Measurements from ENCODE around the gene GGPS1.
"Not testable (repeated sequence)": the region's sequence is repeated elsewhere in the genome, so short reads cannot be mapped to it uniquely, and the experiment has no call there.

Gene GGPS1

DNA sequence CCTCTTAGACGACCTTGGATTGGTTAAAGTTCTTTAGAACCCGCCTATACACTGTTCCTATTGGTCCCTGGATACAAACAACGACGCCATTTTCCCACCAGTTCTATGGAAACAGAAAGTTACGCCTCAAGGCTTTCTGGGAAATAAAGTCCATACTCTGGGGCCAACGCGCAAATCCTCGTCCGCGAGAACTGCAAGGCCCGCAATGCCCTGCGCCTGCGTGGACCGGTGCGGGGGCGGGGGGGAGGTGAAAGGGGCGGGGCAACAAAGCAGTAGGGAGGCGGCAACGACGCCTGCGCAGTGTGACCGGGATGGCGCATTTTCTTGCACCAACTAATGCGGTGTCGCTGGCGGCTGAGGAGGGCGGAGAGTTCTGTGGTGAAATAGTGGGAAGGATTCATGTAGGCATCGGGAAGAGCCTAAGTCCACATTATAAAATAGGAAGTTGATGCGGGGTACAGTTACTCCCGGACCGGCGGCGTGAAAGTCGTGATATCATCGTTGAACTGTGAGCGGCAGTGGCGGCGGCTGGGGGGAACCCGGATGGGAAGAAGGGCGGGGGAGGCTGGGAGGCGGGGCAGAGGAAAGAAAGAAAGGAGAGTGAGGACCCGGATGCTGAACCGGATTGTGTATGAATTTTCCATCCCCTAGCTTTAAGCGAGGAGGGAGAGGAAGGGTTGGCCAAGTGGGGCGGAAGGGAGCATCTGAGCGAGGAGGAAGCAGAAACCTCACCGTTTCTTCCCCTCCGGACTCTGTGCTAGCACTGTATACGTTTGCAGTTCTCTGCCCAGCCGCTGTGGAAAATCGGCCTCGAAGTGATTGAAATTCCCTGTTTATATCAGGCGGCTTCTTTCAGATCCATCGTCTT, at the start of gene GGPS1:
Gene GGPS1 (plus strand): TSS at position 300 of the 868 bp plus-strand sequence. CDS start 6,695 bp downstream, outside the sequence.
- DNase-seq: peak; percentile 98

DNA sequence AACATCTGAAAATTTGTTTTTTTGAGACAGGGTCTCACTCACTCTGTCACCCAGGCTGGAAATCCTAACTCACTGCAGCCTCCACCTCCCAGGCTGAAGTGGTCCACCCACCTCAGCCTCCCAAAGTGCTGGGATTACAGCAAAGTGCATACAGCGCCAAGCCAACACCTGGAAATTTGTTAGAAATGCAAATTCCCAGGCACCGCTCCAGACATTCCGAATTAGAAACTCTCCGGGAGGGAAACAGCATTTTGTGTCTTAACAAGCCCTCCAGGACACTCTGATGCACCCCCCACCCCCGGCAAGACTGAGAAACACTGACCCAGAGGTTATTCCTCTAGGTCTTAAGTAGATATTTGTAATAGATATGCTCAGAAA, 49.5 kb upstream of the GGPS1 start:
- no peak for DNase-seq

DNA sequence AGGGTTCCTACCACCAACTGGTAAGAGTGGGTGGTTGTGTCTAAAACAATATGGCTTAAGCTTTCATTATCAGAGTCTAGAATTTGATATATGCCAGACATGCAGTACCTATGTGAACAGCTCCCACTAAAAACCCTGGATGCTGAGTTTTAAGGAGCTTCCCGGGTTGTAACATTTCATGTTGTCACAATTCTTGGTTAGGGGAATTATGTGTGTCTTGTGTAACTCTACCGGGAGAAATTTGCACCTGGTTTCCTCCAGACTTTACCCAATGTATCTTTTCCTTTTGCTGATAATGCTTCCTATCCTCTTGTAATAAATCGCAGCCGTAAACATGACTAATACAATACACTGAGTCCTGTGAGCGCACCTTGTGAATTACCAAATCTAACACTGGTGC, 48.7 kb upstream of the GGPS1 start:
- DNase-seq: no peak

DNA sequence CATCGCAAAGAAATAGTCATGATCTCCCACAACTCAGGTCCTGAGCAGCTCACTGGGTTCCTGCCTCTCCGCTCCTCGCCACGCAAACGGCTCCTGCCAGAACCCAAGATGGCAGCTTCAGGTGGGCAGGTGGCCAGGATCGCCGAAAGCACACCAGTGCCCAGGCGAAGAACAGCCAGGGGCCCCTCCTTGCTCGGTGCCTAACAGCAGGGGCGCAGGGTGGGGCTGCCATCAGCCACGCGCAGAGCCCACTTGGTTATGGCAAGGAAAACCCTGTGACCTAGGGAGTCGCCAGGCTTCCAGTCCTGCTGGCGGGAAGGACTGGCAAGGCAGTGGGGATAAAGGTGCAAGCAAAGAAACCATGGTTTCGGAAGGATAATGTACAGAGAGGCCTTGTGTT, 47.9 kb upstream of the GGPS1 start:
- DNase-seq: no peak

DNA sequence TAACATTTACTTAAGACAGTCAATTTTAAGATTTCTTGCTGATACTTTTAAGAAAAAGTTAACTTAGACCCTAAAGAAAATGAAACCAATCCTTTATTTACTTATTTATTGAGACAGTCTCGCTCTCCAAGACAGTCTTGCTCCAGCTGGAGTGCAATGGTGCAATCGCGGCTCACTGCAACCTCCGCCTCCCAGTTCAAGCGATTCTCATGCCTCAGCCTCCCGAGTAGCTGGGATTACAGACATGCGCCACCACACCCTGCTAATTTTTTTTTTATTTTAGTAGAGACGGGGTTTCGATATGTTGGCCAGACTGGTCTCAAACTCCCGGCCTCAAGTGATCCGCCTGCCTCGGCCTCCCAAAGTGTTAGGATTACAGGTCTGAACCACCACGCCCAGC, 44.7 kb upstream of the GGPS1 start:
- not testable (repeated sequence) for DNase-seq

DNA sequence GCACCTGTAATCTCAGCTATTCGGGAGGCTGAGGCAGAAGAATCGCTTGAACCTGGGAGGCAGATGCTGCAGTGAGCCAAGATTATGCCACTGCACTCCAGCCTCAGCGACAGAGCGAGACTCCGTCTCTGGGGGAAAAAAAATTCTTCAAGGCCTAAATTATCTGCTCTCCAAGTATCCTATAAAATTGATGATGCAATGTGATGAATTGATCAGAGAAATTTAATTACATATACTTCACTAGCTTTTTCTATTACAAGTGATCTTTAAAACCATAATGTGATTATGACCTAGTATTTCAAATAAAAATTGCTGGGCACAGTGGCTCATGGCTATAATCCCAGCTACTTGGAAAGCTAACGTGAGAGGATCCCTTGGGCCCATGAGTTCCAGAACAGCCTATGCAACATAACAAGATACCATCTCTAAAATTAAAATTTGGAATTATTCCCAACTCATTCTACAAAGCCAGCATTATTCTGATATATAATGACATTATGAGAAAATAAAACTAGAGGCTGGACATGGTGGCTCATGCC, 44.1 kb upstream of the GGPS1 start:
- DNase-seq: no peak

DNA sequence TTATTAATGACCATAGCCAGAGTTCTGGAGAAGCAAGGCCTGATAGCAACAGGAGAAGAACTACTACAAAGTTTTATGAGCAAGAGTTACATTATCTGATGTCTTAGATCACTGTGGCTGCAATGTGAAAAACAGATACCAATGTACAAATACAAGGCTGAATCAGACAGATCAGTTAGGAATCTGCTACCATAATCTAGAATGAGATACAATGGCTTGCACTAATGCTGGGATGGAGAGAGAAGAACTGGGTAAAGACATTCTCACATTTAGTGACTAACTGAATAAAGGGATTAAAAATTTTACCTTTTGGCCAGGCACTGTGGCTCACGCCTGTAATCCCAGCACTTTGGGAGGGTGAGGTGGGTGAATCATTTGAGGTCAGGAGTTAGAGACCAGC, 41.7 kb upstream of the GGPS1 start:
- DNase-seq: no peak

DNA sequence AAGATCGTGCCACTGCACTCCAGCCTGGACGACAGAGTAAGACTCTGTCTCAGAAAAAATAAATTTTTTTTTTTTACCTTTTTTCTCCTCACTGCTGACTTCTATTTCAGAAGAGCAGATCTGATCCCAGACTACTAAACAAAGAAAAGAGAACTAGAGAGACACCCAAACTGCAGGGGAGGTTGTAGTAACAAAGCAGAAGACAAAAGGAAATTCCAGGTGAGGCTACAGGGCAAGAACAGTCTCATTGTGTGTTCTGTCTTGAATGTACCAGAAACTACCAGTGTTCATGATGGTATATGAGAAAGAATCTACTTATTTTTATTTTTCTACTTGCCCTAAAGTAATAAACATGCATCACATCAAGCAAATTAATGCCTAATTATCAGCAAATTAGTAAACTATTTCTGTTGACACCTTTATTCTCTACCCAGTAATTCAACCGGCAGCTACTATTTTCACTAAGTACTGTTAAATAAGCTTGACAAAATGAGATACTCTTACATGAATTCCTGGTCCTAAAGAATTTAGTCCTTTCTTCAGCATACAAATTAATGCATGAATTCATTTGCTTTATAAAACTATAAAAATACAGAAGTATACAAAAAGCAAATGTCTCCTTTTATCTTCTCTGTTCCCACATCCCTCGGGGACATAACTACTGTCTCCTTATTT, 41.0 kb upstream of the GGPS1 start:
- DNase-seq: no peak

DNA sequence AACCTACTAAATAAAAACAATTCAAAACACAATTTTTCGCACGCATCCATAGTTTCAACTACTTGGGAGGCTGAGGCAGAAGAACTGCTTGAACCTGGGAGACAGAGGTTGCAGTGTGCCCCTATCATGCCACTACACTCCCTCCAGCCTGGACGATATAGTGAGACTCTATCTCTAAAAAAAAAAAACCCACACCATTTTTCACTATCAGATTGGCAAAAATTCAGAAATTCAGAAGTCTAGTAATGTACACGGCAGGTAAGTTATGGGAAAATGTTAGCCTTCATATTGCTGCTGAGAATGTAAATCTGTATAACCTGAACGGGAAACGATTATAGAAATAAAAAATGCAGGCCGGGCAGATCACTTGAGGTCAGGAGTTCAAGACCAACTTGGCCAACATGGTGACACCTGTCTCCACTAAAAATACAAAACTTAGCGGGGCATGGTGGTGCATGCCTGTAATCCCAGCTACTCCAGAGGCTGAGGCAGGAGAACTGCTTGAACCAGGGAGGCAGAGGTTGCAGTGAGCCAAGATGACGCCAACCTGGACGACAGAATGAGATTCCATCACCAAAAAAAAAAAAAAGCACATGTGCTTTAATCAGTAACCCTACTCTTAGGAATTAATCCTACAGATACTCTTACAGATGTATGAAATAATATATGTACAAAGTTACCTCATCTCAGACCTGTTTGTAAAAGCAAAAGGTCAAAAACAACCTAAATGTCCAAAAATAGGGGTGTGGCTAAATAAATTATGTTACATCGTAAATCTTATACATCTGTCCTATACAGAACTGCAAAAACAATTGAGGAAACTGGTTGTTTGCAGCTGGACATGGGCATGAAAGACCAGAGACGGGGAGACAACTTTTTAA, 38.3 kb upstream of the GGPS1 start:
- DNase-seq: no peak

DNA sequence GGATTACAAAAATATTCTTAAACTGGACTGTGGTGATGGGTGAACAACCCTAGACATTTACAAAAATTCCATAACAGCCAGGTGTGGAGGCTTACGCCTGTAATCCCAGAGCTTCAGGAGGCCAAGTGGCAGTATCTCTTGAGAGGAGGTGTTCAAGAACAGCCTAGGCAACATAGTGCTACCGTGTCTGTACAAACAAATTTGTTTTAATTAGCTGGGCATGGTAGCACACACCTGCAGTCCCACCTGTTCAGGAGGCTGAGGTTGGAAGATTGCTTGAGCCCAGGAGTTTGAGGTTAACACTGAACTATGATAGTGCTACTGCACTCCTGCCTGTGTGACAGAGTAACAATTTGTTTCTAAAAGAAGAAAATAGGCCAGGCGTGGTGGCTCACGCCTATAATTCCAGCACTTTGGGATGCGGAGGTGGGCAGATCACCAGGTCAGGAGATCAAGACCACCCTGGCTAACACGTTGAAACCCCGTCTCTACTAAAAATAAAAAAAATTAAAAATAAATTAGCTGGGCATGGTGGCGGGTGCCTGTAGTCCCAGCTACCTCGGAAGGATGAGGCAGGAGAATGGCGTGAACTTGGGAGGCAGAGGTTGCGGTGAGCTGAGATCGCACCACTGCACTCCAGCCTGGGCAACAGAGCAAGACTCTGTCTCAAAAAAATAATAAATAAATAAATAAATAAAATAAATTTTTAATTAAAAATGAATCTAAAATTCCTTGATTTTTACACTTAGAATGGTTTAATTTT, 37.4 kb upstream of the GGPS1 start:
- no peak for DNase-seq

DNA sequence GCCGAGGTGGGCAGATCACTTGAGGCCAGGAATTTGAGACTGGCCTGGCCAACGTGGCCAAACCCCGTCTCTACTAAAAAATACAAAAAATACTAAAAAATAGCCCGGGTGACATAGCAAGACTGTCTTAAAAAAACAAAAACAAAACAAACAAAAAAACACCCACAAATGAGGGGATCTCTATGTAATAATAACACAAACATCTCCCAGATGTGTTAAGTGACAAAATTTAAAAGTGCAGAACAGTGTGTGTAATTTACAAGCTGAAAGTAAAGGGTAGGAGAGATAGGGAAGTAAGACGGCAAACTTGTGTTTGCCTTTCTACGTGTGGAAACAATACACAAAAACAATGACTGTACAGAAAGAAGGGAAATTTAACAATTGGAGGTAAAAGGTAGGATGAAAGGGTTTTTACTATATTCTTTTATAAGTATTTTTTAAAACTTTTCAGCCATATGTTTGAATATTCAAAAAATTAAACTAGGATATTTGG, 36.7 kb upstream of the GGPS1 start:
- DNase-seq: no peak

DNA sequence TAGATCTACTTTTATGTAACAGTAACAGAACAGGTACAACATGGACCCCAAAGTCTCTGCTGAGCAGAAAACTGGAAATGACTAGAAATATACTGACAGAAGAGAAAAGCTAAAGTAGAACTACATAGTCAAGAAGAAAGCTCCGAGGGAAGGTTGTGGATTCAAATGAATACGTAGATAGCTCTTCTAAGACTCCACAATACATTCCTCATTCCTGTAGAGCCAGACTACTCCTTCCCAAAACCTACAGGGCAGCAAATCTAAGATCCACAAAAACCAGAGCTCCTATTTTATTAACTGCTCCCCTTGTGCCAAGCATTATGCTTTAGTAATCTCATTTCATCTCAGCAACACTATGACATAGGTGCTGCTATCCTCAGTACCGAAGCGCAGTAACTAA, 35.6 kb upstream of the GGPS1 start:
- DNase-seq: no peak

DNA sequence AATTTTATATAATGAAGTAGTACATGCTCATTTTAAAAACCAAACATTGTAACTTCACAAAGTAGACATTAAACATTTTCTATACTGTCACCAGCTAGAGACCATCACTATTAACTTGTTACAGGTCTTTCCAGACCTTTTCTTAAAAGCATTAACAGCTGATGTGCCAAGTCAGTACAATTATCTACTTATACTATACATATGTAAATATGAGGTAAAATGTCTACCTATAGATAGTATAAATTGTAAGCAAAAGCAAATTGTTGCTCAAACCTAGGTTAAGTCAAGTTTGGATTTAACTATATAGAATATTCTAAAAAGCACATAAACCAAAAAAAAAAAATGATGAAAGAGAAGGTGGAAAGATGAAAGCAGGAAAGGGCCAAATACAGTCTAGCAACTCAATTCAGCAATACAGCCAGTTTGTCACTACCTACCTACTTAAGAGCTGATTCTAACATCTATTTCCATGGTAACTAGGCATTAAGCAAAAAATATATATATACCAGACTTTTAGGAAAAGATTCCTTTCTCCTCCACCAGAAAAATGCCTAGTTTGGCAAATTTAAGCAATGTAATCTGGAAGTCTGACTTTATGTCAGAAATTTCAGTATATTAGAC, 34.9 kb upstream of the GGPS1 start:
- DNase-seq: no peak

DNA sequence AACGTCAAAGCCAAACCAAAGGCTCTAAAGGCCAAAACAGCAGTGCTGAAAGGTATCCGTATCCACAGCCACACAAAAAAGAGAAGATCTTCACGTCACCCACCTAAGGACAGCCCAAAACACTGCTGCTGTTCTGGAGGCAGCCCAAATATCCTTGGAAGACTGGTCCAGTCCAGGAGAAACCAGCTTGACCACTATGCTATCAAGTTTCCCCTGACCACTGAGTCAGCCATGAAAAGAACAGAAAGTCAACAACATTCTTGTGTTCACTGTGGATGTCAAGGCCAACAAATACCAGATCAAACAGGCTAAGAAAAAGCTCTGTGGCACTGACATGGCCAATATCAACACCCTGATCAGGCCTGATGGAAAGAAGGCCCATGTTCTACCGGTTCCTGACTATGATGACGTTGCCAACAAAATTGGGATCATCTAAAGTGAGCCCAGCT, 32.4 kb upstream of the GGPS1 start:
- no peak for DNase-seq

DNA sequence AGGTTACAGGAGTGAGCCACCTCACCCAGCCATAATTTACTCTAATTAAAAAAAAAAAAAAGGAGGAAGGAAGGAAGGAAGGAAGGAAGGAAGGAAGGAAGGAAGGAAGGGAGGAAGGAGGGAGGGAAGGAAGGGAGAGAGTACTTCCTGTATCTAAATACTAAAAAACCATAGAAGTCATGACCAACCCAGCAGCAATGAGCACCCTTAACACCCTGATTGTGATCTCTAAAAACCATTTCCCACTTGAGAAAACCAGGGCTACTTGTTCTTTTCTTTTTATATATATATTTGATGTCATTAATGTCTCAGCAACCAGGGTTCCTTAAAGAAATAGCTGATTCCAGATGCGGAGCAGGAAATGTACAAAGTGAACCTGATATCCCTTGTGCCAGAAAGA, 31.6 kb upstream of the GGPS1 start:
- no peak for DNase-seq

DNA sequence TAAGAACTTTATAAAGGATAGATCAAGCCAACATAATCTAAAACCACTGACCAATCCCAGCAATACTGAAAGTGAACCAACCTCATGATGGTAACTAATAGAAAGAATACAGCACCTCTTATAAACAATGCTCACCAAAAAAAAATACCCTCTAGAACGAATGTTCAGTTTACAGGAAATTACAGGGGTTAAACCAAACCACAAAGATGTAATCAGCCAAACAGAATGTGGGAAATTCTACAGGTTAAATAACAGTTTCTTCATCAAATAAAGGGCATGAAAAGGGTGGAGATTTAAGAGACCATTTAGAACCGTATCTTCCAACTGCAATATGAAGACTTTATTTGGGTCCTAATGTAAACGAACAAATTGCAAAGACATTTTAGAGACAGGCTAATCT, 30.8 kb upstream of the GGPS1 start:
- no peak for DNase-seq

DNA sequence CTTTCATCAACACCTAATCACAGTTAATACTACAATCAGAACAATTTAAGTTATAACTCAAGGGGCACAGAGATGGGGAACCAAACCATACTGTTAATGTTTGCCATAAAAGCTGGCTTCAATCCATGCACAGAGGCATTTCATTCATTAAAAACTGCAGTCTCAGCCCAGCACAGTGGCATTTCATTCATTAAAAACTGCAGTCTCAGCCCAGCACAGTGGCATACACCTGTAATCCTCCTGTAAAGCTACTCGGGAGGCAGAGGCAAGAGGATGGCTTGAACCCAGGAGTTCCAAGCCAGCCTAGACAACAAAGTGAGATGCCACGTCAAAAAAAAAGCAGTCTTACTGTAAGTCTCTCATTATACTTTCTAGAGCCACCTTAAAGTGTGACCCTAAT, 29.6 kb upstream of the GGPS1 start:
- no peak for DNase-seq

DNA sequence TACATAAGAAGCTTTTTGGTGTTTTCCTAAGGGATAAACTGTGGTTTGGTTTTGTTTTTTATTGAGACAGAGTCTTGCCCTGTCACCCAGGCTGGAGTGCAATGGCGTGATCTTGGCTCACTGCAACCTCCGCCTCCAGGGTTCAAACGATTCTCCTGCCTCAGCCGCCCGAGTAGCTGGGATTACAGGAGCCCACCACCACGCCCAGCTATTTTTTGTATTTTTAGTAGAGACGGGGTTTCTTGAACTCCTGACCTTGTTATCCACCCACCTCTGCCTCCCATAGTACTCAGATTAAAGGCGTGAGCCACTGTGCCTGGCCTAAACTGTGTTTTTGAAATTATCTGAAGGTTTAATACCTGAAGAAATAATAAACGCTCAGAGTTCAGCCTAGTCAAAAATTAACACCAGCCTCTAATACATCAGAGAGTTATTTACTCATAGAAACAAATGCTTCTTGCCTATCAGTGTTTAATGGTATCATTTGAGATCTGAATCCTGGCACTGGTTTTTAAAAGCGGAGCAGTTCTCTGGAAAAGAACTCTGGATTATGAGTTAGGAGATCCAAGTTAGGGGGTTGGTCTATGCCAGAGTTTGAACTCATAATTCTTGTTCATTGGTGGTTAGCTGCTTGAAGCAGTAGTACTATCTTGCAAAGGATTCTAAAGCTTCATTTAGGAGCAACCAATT, 29.1 kb upstream of the GGPS1 start:
- no peak for DNase-seq

DNA sequence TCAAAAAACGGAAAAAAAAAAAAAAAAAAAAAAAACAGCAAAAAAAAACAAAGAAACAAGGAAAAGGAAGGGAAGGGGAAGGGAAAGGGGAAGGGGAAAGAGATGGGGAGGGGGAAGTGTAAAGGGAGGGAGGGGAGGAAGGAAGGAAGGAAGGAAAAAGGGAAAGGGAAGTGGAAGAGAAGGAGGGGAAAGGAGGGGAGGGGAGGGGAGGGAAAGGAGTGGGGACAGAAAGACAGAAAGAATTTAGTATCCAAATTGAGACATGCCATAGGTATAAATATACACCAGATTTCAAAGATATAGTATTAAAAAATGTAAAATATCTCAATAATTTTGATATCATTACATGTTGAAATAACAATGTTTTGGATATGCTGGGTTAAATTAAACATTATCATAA, 26.2 kb upstream of the GGPS1 start:
- DNase-seq: no peak

DNA sequence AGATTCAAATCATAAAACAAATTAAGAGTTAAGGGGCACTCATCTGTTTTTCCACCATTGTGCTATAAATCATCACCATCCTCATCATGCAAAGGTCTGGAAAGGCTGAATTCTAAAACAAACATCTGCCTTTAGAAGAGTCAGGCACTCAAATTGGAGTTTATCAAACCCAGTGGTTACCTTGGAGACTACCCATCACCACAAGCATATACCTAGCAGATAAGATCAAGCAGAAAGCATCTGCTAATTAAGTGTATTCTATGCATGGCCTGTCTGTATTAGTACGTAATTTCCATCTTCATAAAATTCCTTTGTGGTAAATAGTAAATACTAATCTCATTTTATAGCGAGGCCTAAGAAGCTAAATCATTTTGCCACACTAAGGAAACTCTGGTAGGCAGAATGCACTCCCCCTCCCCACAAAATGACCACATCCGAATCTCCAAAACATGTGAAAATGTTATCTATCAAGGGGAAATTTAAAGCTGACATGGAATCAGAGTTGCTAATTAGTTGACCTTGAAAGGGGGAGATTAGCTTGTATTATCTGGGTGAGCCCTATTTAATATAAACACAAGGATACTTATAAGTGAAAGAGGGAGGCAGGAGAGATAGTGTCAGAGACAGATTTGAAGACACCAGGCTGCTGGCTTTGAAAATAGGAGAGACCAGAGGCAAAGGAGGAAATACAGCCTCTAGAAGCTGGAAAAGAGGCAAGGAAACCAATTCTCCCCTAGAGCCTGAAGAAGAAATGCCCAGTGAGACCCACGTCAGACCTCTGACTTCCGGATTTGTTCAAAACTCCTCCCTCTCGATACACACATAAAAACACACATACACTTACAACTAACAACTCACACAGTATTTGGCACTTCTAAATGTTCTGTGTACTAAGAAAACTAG, 23.6 kb upstream of the GGPS1 start:
- DNase-seq: peak; percentile 35

Data from CD4-positive, alpha-beta T cell treated with Interleukin-15 for 1 hour (primary cell).